HG02759 (cell line): ENCODE data around the gene SIGLEC7.

Experiments
- ATAC-seq: cut with Tn5 transposase; IDR thresholded peaks from one replicate; pipeline ENCODE4 v1.9.1; 2021; ENCODE audit warnings: mild to moderate bottlenecking, moderate library complexity; ENCODE audit not compliant: unreplicated experiment

SIGLEC7 gene

DNA sequence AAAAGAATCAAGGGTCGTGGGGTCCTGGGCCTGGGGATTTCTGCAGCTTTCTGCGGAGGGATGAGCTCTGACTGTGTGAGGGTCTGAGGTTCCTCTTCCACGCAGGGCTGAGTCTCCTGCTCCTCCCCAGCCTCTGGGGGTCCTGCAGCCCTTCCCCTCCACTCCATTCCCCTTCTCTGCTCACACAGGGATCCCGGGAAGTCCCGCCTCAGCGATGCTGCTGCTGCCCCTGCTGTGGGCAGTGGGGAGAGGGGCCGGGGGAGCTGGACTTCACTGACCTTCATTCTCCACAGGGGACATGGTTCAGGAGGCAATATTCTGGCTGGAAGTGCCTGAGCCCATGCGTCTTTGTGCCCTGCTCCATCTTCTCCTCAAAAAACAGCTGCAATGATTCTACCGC is 56.5 kb downstream of the SIGLEC7 start:
- no peak for ATAC-seq

- no peak for ATAC-seq
These were observed 58.1 kb downstream of the SIGLEC7 start for GRCh38 chr19:51200071-51200666.

GRCh38 chr19:51201712-51202111 is 59.6 kb downstream of the SIGLEC7 start:
- ATAC-seq, result no peak
